Transverse colon (tissue), 4 donors: Measurements from ENCODE around the gene PCDHGB5. TPM values are rescaled to one million over a fixed set of nuclear protein-coding genes. Genes with fewer than 3 reads are reported as not detected.
"Not testable (repeated sequence)": the region's sequence is repeated elsewhere in the genome, so short reads cannot be mapped to it uniquely, and the experiment has no call there.

Source experiments
- DNase-seq: peaks from one replicate; pipeline ENCODE4 v3.0.0-alpha.2; 2019
- H3K27ac ChIP-seq, 4 donors: fragments of 200-600 bp; sonication (generic); 2 replicates each; pipeline ENCODE4 v1.5.1; 2016 to 2018; ENCODE audit warnings: inconsistent platforms in 4 of 4
- H3K27me3 ChIP-seq: fragments of 200-600 bp; sonication (generic); 2 replicates; pipeline ENCODE4 v1.5.1; 2017; ENCODE audit warnings: inconsistent platforms
- H3K36me3 ChIP-seq, 4 donors: fragments of 200-600 bp; sonication (generic); 2 replicates each; pipeline ENCODE4 v1.5.1; 2017 to 2019; ENCODE audit warnings: inconsistent platforms in 4 of 4
- H3K4me1 ChIP-seq, 4 donors: fragments of 200-600 bp; sonication (generic); 2 replicates each; pipeline ENCODE4 v1.5.1; 2017 to 2020; ENCODE audit warnings: inconsistent platforms in 4 of 4
- H3K4me3 ChIP-seq, 4 donors: fragments of 200-600 bp; sonication (generic); 1 replicate in 1 of 4; 2 replicates in 3 of 4; pipeline versions ENCODE4 v1.5.1 to v1.6.1; 2017 to 2019; ENCODE audit warnings: inconsistent platforms in 4 of 4
- H3K9me3 ChIP-seq, 2 donors: fragments of 200-600 bp; sonication (generic); 2 replicates each; pipeline ENCODE4 v1.5.1; 2017 to 2019; ENCODE audit warnings: inconsistent platforms in 2 of 2
- CTCF ChIP-seq, 5 experiments: fragments of 200-600 bp in 3 of 5; fragments of 450-650 bp in 2 of 5; sonication (generic) in 3 of 5; IDR thresholded peaks; 1 replicate in 2 of 5; 2 replicates in 3 of 5; pipeline ENCODE4 v1.5.1; 2016 to 2017; ENCODE audit warnings: antibody characterized with exemption in 5 of 5, inconsistent platforms in 3 of 5, mild to moderate bottlenecking in 2 of 5, moderate library complexity in 1 of 5
- EP300 ChIP-seq: sonication (generic); formaldehyde crosslinking; IDR thresholded peaks from one replicate; pipeline ENCODE4 v1.6.1; 2017; ENCODE audit warnings: antibody characterized with exemption, low read depth
- POLR2A ChIP-seq: fragments of 450-650 bp; IDR thresholded peaks from one replicate; pipeline ENCODE4 v1.6.1; 2016; ENCODE audit warnings: antibody characterized with exemption, mild to moderate bottlenecking, moderate library complexity
- POLR2AphosphoS5 ChIP-seq, 3 donors: sonication (generic); formaldehyde crosslinking; IDR thresholded peaks; one replicate each; pipeline ENCODE4 v1.6.1; 2016; ENCODE audit warnings: antibody characterized with exemption in 3 of 3
- WGBS, 2 donors: methylation state at CpG; one replicate each; pipeline ENCODE4 v1.1.5; 2018; ENCODE audit warnings: low coverage in 1 of 2; 5-methylcytosine and 5-hydroxymethylcytosine counted together
- in situ Hi-C, 4 donors: fragments of 200-750 bp; cut with MboI; loops; one replicate each; pipeline versions ENCODE4 v1.15.0 to v1.15.1; 2017; ENCODE audit warnings: low sequenced_read_pairs in 3 of 4, low pct_ligation_motif_present in 1 of 4, low pct_unique_long_range_greater_than_20kb in 1 of 4
- intact Hi-C: fragments of 100-400 bp; cut with DNase I; formaldehyde crosslinking; loops from one replicate; pipeline ENCODE4 v1.15.1; 2023; ENCODE audit warnings: low total_unique reads
- total RNA-seq, 4 donors: library from RNA; depleted of rRNA; stranded (reverse); fragments of >200 nt; gene quantifications; one replicate each; pipeline ENCODE4 v1.1.0, GENCODE V29; 2016

Gene PCDHGB5
- 10 to 100 TPM in 2 of 4 donors, 1 to 10 TPM in 2; 5.3 to 23.3 (median 9.2) TPM for total RNA-seq

GRCh38 chr5:141397756-141398551 is at the start of gene PCDHGB5:
Gene PCDHGB5, plus strand, starts transcription at chr5:141397947. Its CDS starts 181 bp downstream, at chr5:141398128.
- H3K4me3 ChIP-seq: peak within 1 kb of the TSS in 1 of 4 donors; percentile 29

GRCh38 chr5:141349917-141350619 is 47.7 kb upstream of the PCDHGB5 start, which contains the start of gene PCDHGB1:
Gene PCDHGB1, plus strand, starts transcription at chr5:141350099. Its CDS starts 162 bp downstream, at chr5:141350261.
- Histone ChIP-seq H3K27ac (no peak within 1 kb of the TSS), H3K27me3 (peaks cover 15% of the 10 kb centered on the region), H3K4me1 (no peaks in the 10 kb centered on the region), H3K36me3 (no peaks in the 10 kb centered on the region), H3K9me3 (peaks cover 18 to 57% of the 10 kb centered on the region in 2 donors), H3K4me3 (peak within 1 kb of the TSS in 1 of 4 donors; percentile 33)
- intact Hi-C loops: no loop called here
- peak; percentile 20 for DNase-seq
- TF ChIP-seq CTCF (IDR thresholded peaks at IDR 0.05): peak in 2 of 5 experiments; percentile 15 to 41
- no peak for TF ChIP-seq POLR2A
- in situ Hi-C loops: loop anchor here in 1 of 4 donors (25.0 kb wide), 1 partner anchor 212 kb away; no protein-coding TSS in a partner anchor
- WGBS, 2 donors: 40 to 53% methylated on average over 16 to 29 of the region's 29 CpGs

More at GRCh38 chr5:141397756-141398551, at the start of gene PCDHGB5:
- Histone ChIP-seq H3K27me3 (peaks cover 30% of the 10 kb centered on the region), H3K9me3 (peaks cover 54 to 85% of the 10 kb centered on the region in 2 donors)
- WGBS, 2 donors: 18 to 30% methylated on average over 7 to 27 of the region's 43 CpGs
- in situ Hi-C loops: loop anchor here in 1 of 4 donors (25.0 kb wide), 1 partner anchor 186 kb away; the partner anchor contains the start of genes PCDHB12, PCDHB13 and PCDHB14
- H3K27ac ChIP-seq, H3K36me3 ChIP-seq, intact Hi-C loops, H3K4me1 ChIP-seq: not testable (repeated sequence)
- peak; percentile 30 to 44 (median 40) for TF ChIP-seq CTCF (IDR thresholded peaks at IDR 0.05)
- DNase-seq: peak; percentile 43

GRCh38 chr5:141351591-141351990 is 46.2 kb upstream of the PCDHGB5 start:
- in situ Hi-C loops (loop anchor here in 1 of 4 donors (25.0 kb wide), 1 partner anchor 211 kb away; no protein-coding TSS in a partner anchor), intact Hi-C loops (no loop called here)
- Histone ChIP-seq H3K27ac (no peak overlapping the region), H3K4me1 (no peaks in the 10 kb centered on the region), H3K36me3 (no peaks in the 10 kb centered on the region), H3K27me3 (peaks cover 15% of the 10 kb centered on the region), H3K9me3 (peaks cover 22 to 65% of the 10 kb centered on the region in 2 donors), H3K4me3 (no peak overlapping the region)
- WGBS, 2 donors: 87% methylated on average over 35 of the region's 36 CpGs; no CpG with 5 or more reads in 1 of the 2 donors
- no peak for DNase-seq
- no peak for TF ChIP-seq CTCF (IDR thresholded peaks at IDR 0.05)
- TF ChIP-seq POLR2AphosphoS5 (IDR thresholded peaks at IDR 0.05): no peak
- TF ChIP-seq POLR2A: no peak

GRCh38 chr5:141354900-141355469 is 42.8 kb upstream of the PCDHGB5 start, which contains the start of gene PCDHGA4:
Gene PCDHGA4, plus strand, starts transcription at chr5:141355021. Its CDS starts 87 bp downstream, at chr5:141355108.
- DNase-seq: no peak
- WGBS, 2 donors: 26 to 44% methylated on average over 2 to 29 of the region's 29 CpGs
- in situ Hi-C loops: loop anchor here in 1 of 4 donors (25.0 kb wide), 1 partner anchor 207 kb away; no protein-coding TSS in a partner anchor
- peaks cover 15% of the 10 kb centered on the region for H3K27me3 ChIP-seq
- H3K27ac ChIP-seq: no peak within 1 kb of the TSS
- H3K4me3 ChIP-seq: peak within 1 kb of the TSS in 1 of 4 donors; percentile 29
- no peaks in the 10 kb centered on the region for H3K36me3 ChIP-seq
- intact Hi-C loops: no loop called here
- peaks cover 40 to 76% of the 10 kb centered on the region in 2 donors for H3K9me3 ChIP-seq
- H3K4me1 ChIP-seq: no peaks in the 10 kb centered on the region
- no peak for TF ChIP-seq POLR2AphosphoS5 (IDR thresholded peaks at IDR 0.05)
- TF ChIP-seq CTCF (IDR thresholded peaks at IDR 0.05): peak in 3 of 5 experiments; percentile 16 to 27 (median 23)
- no peak for TF ChIP-seq POLR2A
- no peak for TF ChIP-seq EP300
